MM.1S (cell line): ENCODE data around the gene MRRF.

Source experiments
- DNase-seq: peaks from one replicate; pipeline ENCODE4 v3.0.0-alpha.2; 2015
- H2AFZ ChIP-seq: fragments of 300-600 bp; sonication (generic); 2 replicates; pipeline ENCODE4 v1.6.0; 2016; ENCODE audit warnings: antibody characterized with exemption, low read length
- H3F3A ChIP-seq: fragments of 300-600 bp; sonication (generic); 2 replicates; pipeline ENCODE4 v1.6.1; 2016; ENCODE audit warnings: mild to moderate bottlenecking, antibody characterized with exemption, low read length, moderate library complexity, mixed read lengths; ENCODE audit not compliant: insufficient read depth
- H3K27ac ChIP-seq: fragments of 300-600 bp; sonication (generic); 2 replicates; pipeline ENCODE4 v1.5.1; 2016; ENCODE audit warnings: mild to moderate bottlenecking, low read length
- H3K27me3 ChIP-seq: fragments of 300-600 bp; sonication (generic); replicated peaks from 2 replicates; pipeline ENCODE4 v1.6.0; 2016; ENCODE audit warnings: low read length; ENCODE audit not compliant: insufficient read depth
- H3K36me3 ChIP-seq: fragments of 300-600 bp; sonication (generic); replicated peaks from 2 replicates; pipeline ENCODE4 v1.6.1; 2016; ENCODE audit warnings: mild to moderate bottlenecking, low read length, mixed read lengths; ENCODE audit not compliant: insufficient read depth
- H3K4me1 ChIP-seq: fragments of 300-600 bp; sonication (generic); 2 replicates; pipeline ENCODE4 v1.6.1; 2016; ENCODE audit warnings: low read length, mixed read lengths
- H3K4me2 ChIP-seq: fragments of 300-600 bp; sonication (generic); 2 replicates; pipeline ENCODE4 v1.6.0; 2016; ENCODE audit warnings: low read depth, low read length
- H3K4me3 ChIP-seq: fragments of 300-600 bp; sonication (generic); 2 replicates; pipeline ENCODE4 v1.5.1; 2016; ENCODE audit warnings: low read length, mixed read lengths
- H3K79me2 ChIP-seq: fragments of 300-600 bp; sonication (generic); 2 replicates; pipeline ENCODE4 v1.6.1; 2016; ENCODE audit warnings: mixed run types, low read length, mixed read lengths
- H3K9ac ChIP-seq: fragments of 300-600 bp; sonication (generic); 2 replicates; pipeline ENCODE4 v1.6.1; 2016; ENCODE audit warnings: low read length, mixed read lengths
- H3K9me2 ChIP-seq: fragments of 300-600 bp; sonication (generic); replicated peaks from 2 replicates; pipeline ENCODE4 v1.6.1; 2016; ENCODE audit warnings: mild to moderate bottlenecking, low read length, mixed read lengths; ENCODE audit not compliant: insufficient read depth
- H3K9me3 ChIP-seq: fragments of 300-600 bp; sonication (generic); replicated peaks from 2 replicates; pipeline ENCODE4 v1.6.1; 2016; ENCODE audit warnings: mild to moderate bottlenecking, low read length, mixed read lengths; ENCODE audit not compliant: insufficient read depth
- H4K20me1 ChIP-seq: fragments of 300-600 bp; sonication (generic); 2 replicates; pipeline ENCODE4 v1.6.1; 2016; ENCODE audit warnings: mild to moderate bottlenecking, low read length, moderate library complexity, mixed read lengths; ENCODE audit not compliant: insufficient read depth
- EZH2 ChIP-seq: fragments of 300-600 bp; sonication (generic); optimal IDR thresholded peaks from 2 replicates; pipeline ENCODE3; 2017; ENCODE audit warnings: low read depth, mild to moderate bottlenecking, antibody characterized with exemption, low read length, mixed read lengths
- EZH2phosphoT487 ChIP-seq: fragments of 300-600 bp; sonication (generic); IDR thresholded peaks from 2 replicates; pipeline ENCODE4 v1.6.1; 2018; ENCODE audit warnings: antibody characterized with exemption, low read length
- TF ChIP-seq, protein P1 (sequence below): fragments of 300-600 bp; sonication (generic); IDR thresholded peaks from 2 replicates; pipeline ENCODE4 v1.5.1; 2016; ENCODE audit warnings: antibody characterized with exemption, low read length, mixed read lengths

MRRF gene

DNA sequence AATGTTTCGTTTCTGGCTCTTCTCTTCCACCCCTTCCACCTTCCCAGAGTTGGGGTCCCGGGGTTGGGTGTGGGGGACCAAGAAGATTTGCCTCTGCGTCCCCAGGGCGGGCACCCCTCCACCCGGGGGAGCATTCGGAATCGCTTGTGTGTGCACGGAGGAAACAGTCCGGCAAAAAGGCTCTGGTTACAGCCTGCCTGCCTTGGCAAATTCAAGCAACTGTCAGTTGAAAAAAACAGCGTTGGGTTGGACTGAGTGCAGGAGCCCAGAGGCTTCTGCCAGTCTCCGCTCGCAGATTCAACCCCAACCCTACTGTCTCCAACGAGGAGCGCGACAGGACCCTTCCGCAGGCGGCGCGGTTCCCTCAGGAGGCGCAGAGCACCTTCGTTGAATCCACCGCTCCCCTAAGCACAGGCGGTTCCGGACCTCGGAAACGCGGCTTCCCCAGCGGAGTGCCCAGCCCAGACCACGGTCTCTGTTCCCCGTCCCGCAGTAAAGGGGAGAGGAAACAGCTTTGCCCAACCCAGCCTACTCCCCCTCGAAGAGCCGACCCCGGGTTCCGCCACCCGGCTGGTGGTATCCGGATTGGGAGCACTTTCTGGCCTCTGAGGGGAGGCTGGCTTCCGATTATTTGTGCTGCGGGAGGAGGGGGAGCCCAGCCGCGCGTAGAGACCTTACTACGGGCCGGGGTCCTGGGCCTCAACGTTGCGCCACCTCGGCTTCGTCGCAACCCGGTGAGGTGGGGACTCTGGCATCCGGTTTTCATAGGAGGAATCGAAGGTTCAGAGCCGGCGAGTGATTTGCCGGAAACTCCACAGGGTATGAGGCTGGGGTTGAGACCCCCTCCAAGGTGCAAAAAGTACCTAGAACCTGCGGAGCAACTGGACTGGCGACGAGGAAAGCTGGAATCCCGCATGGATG is 45.5 kb upstream of the MRRF start:
- TF ChIP-seq, protein P1, sequence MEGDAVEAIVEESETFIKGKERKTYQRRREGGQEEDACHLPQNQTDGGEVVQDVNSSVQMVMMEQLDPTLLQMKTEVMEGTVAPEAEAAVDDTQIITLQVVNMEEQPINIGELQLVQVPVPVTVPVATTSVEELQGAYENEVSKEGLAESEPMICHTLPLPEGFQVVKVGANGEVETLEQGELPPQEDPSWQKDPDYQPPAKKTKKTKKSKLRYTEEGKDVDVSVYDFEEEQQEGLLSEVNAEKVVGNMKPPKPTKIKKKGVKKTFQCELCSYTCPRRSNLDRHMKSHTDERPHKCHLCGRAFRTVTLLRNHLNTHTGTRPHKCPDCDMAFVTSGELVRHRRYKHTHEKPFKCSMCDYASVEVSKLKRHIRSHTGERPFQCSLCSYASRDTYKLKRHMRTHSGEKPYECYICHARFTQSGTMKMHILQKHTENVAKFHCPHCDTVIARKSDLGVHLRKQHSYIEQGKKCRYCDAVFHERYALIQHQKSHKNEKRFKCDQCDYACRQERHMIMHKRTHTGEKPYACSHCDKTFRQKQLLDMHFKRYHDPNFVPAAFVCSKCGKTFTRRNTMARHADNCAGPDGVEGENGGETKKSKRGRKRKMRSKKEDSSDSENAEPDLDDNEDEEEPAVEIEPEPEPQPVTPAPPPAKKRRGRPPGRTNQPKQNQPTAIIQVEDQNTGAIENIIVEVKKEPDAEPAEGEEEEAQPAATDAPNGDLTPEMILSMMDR: no peak
- TF ChIP-seq EZH2phosphoT487 (no peak), EZH2 (no peak)
- Histone ChIP-seq H2AFZ (no peak overlapping the region), H3K9me2 (no peaks in the 10 kb centered on the region), H3K36me3 (no peaks in the 10 kb centered on the region), H3K4me2 (no peak overlapping the region), H3K4me1 (no peaks in the 10 kb centered on the region), H4K20me1 (no peaks in the 10 kb centered on the region), H3F3A (no peaks in the 10 kb centered on the region), H3K27ac (no peak overlapping the region), H3K4me3 (no peak overlapping the region), H3K27me3 (peaks cover 41% of the 10 kb centered on the region), H3K9ac (no peak overlapping the region), H3K9me3 (no peaks in the 10 kb centered on the region), H3K79me2 (no peaks in the 10 kb centered on the region)
- DNase-seq: no peak

DNA sequence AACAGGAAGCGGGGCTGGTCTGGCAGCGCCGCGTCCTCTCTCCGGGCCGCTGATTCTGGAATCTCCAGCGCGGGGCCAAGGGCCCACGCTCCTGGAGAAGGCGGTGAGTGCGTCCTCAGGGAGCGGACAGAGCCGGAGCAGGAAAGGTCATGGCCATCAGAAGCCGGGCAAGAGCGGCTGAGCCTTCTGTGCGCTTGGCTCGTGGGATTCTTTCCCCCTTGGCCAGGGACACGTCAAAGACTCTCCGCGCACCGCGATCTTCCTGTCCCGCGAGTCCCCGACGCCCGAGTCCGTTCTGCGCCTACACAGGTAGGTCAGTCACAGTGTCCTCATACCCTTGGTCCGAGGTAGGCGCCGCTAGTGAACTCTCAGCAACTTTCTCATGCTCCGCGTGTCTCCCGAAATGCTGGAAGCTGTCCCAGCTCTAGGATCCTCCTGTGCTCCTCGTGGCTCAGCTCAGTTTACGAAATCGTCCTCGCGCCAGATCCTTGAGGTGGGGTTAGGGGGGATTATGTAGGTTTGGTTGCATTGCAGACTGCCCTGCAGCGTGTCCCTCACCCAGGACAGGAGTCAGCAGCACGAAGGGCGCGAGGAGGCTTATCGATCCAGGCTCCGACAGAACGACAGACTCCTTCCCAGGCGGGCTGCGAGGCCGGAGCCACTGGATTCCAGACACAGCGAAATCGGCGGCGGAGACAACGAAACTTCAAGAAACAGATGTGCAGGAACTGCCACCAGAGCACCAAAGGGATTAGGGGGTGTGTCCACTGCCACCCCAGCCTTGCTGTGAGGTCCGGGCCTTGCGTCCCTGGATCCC is 44.6 kb upstream of the MRRF start:
- Histone ChIP-seq H3K27ac (no peak overlapping the region), H3K4me3 (no peak overlapping the region), H3F3A (no peaks in the 10 kb centered on the region), H3K9ac (no peak overlapping the region), H3K4me2 (no peak overlapping the region), H2AFZ (no peak overlapping the region), H3K36me3 (no peaks in the 10 kb centered on the region), H3K27me3 (peaks cover 35% of the 10 kb centered on the region), H3K9me3 (no peaks in the 10 kb centered on the region), H3K4me1 (no peaks in the 10 kb centered on the region), H3K9me2 (no peaks in the 10 kb centered on the region), H3K79me2 (no peaks in the 10 kb centered on the region), H4K20me1 (no peaks in the 10 kb centered on the region)
- DNase-seq: no peak
- TF ChIP-seq, protein P1: no peak
- TF ChIP-seq EZH2phosphoT487 (no peak), EZH2 (no peak)

DNA sequence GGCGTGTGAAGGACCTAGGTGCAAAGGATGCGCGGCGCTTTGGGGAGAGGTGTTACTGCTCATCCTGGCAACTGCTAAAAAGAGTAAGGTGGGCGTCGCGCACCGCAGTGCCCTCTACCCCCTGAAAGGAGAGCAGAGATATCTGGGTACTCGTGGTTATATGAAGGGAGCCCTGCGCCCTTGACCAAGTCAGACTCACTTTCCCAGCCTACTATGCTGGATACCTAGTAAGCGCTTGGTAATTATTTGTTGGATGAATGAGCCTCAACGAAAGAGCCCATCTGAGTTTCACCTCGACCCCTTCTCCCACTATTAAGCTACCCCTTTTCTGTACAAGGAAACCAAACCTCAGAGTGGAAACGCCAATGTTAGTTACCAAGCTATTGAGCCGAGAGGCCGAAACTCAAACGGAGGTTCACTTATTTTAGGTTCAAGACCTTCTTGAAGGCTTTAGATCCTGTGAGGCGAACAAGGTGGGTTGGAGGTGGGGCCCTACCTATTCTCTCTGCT is 44.0 kb upstream of the MRRF start:
- no peaks in the 10 kb centered on the region for H4K20me1 ChIP-seq
- no peaks in the 10 kb centered on the region for H3K4me1 ChIP-seq
- no peaks in the 10 kb centered on the region for H3K9me3 ChIP-seq
- H3K9ac ChIP-seq: no peak overlapping the region
- no peak for DNase-seq
- TF ChIP-seq, protein P1: no peak
- TF ChIP-seq EZH2phosphoT487: no peak
- no peak for TF ChIP-seq EZH2
- no peak overlapping the region for H3K4me3 ChIP-seq
- no peaks in the 10 kb centered on the region for H3K36me3 ChIP-seq
- no peak overlapping the region for H3K27ac ChIP-seq
- no peaks in the 10 kb centered on the region for H3F3A ChIP-seq
- H3K4me2 ChIP-seq: no peak overlapping the region
- H3K9me2 ChIP-seq: no peaks in the 10 kb centered on the region
- peaks cover 35% of the 10 kb centered on the region for H3K27me3 ChIP-seq
- no peaks in the 10 kb centered on the region for H3K79me2 ChIP-seq
- no peak overlapping the region for H2AFZ ChIP-seq
